SU-DHL-6 (cell line): ENCODE measurements around the gene AATK.

Experiments used
- H2AFZ ChIP-seq: fragments of 200-600 bp; sonication (generic); 2 replicates; pipeline ENCODE4 v1.6.1; 2014; ENCODE audit warnings: low read depth, mild to moderate bottlenecking, moderate library complexity, mixed read lengths, antibody characterized with exemption, low read length; ENCODE audit not compliant: severe bottlenecking
- H3F3A ChIP-seq: fragments of 200-600 bp; shearing (Covaris generic); 2 replicates; pipeline ENCODE4 v1.6.0; 2016; ENCODE audit warnings: antibody characterized with exemption, mild to moderate bottlenecking; ENCODE audit not compliant: insufficient read depth
- H3K27ac ChIP-seq: fragments of 200-600 bp; sonication (generic); 2 replicates; pipeline ENCODE4 v1.5.1; 2016; ENCODE audit warnings: low read depth, mild to moderate bottlenecking, low read length, moderate library complexity, mixed read lengths
- H3K27me3 ChIP-seq: fragments of 200-600 bp; sonication (generic), shearing (Covaris generic); 2 replicates; pipeline ENCODE4 v1.6.0; 2014; ENCODE audit warnings: mild to moderate bottlenecking, low read length
- H3K36me3 ChIP-seq: fragments of 200-600 bp; sonication (generic); 2 replicates; pipeline ENCODE4 v1.6.1; 2014; ENCODE audit warnings: mild to moderate bottlenecking, low read length, mixed read lengths
- H3K4me2 ChIP-seq: fragments of 300-600, 200-600 bp; shearing (Covaris generic), sonication (generic); 2 replicates; pipeline ENCODE4 v1.6.0; 2014; ENCODE audit warnings: low read length, low read depth, mild to moderate bottlenecking; ENCODE audit not compliant: poor library complexity, severe bottlenecking
- H3K4me3 ChIP-seq: fragments of 200-600 bp; sonication (generic); 2 replicates; pipeline ENCODE4 v1.5.1; 2014; ENCODE audit warnings: antibody characterized with exemption, low read length, mild to moderate bottlenecking, mixed read lengths; ENCODE audit not compliant: insufficient read depth, poor library complexity, severe bottlenecking
- H3K79me2 ChIP-seq: fragments of 200-600 bp; sonication (generic); 2 replicates; pipeline ENCODE4 v1.6.1; 2014; ENCODE audit warnings: mild to moderate bottlenecking, low read length, moderate library complexity; ENCODE audit not compliant: insufficient read depth
- H3K9ac ChIP-seq: fragments of 200-600 bp; sonication (generic); 2 replicates; pipeline ENCODE4 v1.7.0; 2014; ENCODE audit warnings: mild to moderate bottlenecking, low read length
- H3K9me2 ChIP-seq: fragments of 200-600 bp; sonication (generic); replicated peaks from 2 replicates; pipeline ENCODE4 v1.6.1; 2014; ENCODE audit warnings: low read length; ENCODE audit not compliant: insufficient read depth
- H3K9me3 ChIP-seq: fragments of 200-600 bp; sonication (generic); 2 replicates; pipeline ENCODE4 v1.6.1; 2014; ENCODE audit warnings: low read length, mixed read lengths; ENCODE audit not compliant: insufficient read depth
- H4K20me1 ChIP-seq: fragments of 200-600 bp; sonication (generic); 2 replicates; pipeline ENCODE4 v1.6.1; 2014; ENCODE audit warnings: low read depth, mild to moderate bottlenecking, antibody characterized with exemption, low read length, moderate library complexity, mixed read lengths
- EZH2phosphoT487 ChIP-seq: fragments of 200-600 bp; sonication (generic), shearing (Covaris generic); conservative IDR thresholded peaks from 2 replicates; pipeline ENCODE4 v1.6.1; 2018; ENCODE audit warnings: mild to moderate bottlenecking, antibody characterized with exemption, low read length, moderate library complexity, mixed read lengths
- TF ChIP-seq, protein P1 (sequence below): fragments of 200-600 bp; sonication (generic); IDR thresholded peaks from one replicate; pipeline ENCODE4 v1.5.1; 2017; ENCODE audit warnings: antibody characterized with exemption, mild to moderate bottlenecking, low read length, moderate library complexity; ENCODE audit not compliant: insufficient read depth, poor library complexity, severe bottlenecking

The AATK gene

GRCh38 chr17:81200695-81201580, 34.9 kb upstream of the AATK start:
- Histone ChIP-seq H3K9me2 (no peaks in the 10 kb centered on the region), H3K9ac (no peak overlapping the region), H3K9me3 (no peaks in the 10 kb centered on the region), H3K4me3 (no peak overlapping the region), H3K4me2 (no peak overlapping the region), H3K79me2 (no peaks in the 10 kb centered on the region), H3K36me3 (no peaks in the 10 kb centered on the region), H3F3A (no peaks in the 10 kb centered on the region), H3K27me3 (no peaks in the 10 kb centered on the region), H3K27ac (no peak overlapping the region), H4K20me1 (no peaks in the 10 kb centered on the region), H2AFZ (no peak overlapping the region)
- TF ChIP-seq, protein P1, sequence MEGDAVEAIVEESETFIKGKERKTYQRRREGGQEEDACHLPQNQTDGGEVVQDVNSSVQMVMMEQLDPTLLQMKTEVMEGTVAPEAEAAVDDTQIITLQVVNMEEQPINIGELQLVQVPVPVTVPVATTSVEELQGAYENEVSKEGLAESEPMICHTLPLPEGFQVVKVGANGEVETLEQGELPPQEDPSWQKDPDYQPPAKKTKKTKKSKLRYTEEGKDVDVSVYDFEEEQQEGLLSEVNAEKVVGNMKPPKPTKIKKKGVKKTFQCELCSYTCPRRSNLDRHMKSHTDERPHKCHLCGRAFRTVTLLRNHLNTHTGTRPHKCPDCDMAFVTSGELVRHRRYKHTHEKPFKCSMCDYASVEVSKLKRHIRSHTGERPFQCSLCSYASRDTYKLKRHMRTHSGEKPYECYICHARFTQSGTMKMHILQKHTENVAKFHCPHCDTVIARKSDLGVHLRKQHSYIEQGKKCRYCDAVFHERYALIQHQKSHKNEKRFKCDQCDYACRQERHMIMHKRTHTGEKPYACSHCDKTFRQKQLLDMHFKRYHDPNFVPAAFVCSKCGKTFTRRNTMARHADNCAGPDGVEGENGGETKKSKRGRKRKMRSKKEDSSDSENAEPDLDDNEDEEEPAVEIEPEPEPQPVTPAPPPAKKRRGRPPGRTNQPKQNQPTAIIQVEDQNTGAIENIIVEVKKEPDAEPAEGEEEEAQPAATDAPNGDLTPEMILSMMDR = peak; percentile 28
- no peak for TF ChIP-seq EZH2phosphoT487

- Histone ChIP-seq H4K20me1 (no peaks in the 10 kb centered on the region), H3K4me2 (no peak overlapping the region)
Observed at GRCh38 chr17:81200201-81200600, 34.2 kb upstream of the AATK start.

DNA sequence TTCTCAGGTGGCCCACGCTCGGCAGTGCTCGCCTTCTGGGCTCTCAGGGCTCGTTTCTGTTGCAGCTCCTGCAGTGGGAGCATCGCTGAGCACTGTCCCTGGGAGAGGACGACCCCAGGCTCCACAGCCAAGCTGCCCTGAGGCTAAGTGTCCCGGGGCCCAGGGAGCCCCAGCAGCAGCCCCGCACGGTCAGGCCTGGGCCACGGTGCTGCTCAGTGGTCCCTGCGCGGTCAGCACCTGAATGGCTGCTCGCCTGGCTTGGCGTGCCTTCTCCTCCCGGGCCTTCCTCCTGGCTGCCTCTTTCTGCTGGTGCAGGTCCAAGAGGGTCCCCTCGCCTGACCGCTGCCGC, 33.4 kb upstream of the AATK start:
- H3F3A ChIP-seq = no peaks in the 10 kb centered on the region
- no peak for TF ChIP-seq EZH2phosphoT487
- TF ChIP-seq, protein P1 = no peak
- no peak overlapping the region for H3K27ac ChIP-seq
- H2AFZ ChIP-seq = no peak overlapping the region
- no peaks in the 10 kb centered on the region for H4K20me1 ChIP-seq
- no peak overlapping the region for H3K9ac ChIP-seq
- H3K9me3 ChIP-seq = no peaks in the 10 kb centered on the region
- no peaks in the 10 kb centered on the region for H3K79me2 ChIP-seq
- H3K9me2 ChIP-seq = no peaks in the 10 kb centered on the region
- H3K4me2 ChIP-seq = no peak overlapping the region
- H3K27me3 ChIP-seq = no peaks in the 10 kb centered on the region
- no peaks in the 10 kb centered on the region for H3K36me3 ChIP-seq
- no peak overlapping the region for H3K4me3 ChIP-seq

More at GRCh38 chr17:81200201-81200600, 34.2 kb upstream of the AATK start:
- no peaks in the 10 kb centered on the region for H3K36me3 ChIP-seq
- no peaks in the 10 kb centered on the region for H3K27me3 ChIP-seq
- H3K9me3 ChIP-seq = no peaks in the 10 kb centered on the region
- no peaks in the 10 kb centered on the region for H3K9me2 ChIP-seq
- TF ChIP-seq, protein P1 = no peak
- no peak for TF ChIP-seq EZH2phosphoT487
- H2AFZ ChIP-seq = no peak overlapping the region
- no peaks in the 10 kb centered on the region for H3K79me2 ChIP-seq
- no peak overlapping the region for H3K4me3 ChIP-seq
- H3K9ac ChIP-seq = no peak overlapping the region
- H3F3A ChIP-seq = no peaks in the 10 kb centered on the region
- no peak overlapping the region for H3K27ac ChIP-seq
